Trophoblast cell (in vitro differentiated cells and primary cell): ENCODE results near the gene AACS.
"Not testable (repeated sequence)": the region's sequence is repeated elsewhere in the genome, so short reads cannot be mapped to it uniquely, and the experiment has no call there.

Source experiments
- DNase-seq, 2 donors: peaks; one replicate each; pipeline ENCODE4 v3.0.0-alpha.2; 2016
- H2AFZ ChIP-seq: 2 replicates; pipeline ENCODE4 v1.6.1; 2013; ENCODE audit warnings: low read length, moderate library complexity, mild to moderate bottlenecking; ENCODE audit not compliant: insufficient read depth, poor library complexity
- H2AK5ac ChIP-seq: 2 replicates; pipeline ENCODE4 v1.6.1; 2013; ENCODE audit warnings: mild to moderate bottlenecking, low read length
- H2BK120ac ChIP-seq: 2 replicates; pipeline ENCODE4 v1.6.1; 2013; ENCODE audit warnings: low read length, mild to moderate bottlenecking, moderate library complexity; ENCODE audit not compliant: insufficient read depth, poor library complexity
- H2BK12ac ChIP-seq: 2 replicates; pipeline ENCODE4 v1.6.1; 2013; ENCODE audit warnings: mild to moderate bottlenecking, low read length, moderate library complexity
- H2BK5ac ChIP-seq: 2 replicates; pipeline ENCODE4 v1.6.1; 2013; ENCODE audit warnings: low read length, low read depth, moderate library complexity, mild to moderate bottlenecking; ENCODE audit not compliant: poor library complexity
- H3K14ac ChIP-seq: 2 replicates; pipeline ENCODE4 v1.6.1; 2013; ENCODE audit warnings: mild to moderate bottlenecking, low read length
- H3K18ac ChIP-seq: 2 replicates; pipeline ENCODE4 v1.6.1; 2013; ENCODE audit warnings: mild to moderate bottlenecking, low read length
- H3K23ac ChIP-seq: 2 replicates; pipeline ENCODE4 v1.6.1; 2013; ENCODE audit warnings: low read length
- H3K27ac ChIP-seq: 2 replicates; pipeline ENCODE4 v1.5.1; 2013; ENCODE audit warnings: low read depth, mild to moderate bottlenecking, inconsistent platforms, low read length, moderate library complexity
- H3K27me3 ChIP-seq: 2 replicates; pipeline ENCODE4 v1.6.1; 2013; ENCODE audit warnings: inconsistent platforms, mild to moderate bottlenecking, low read length, moderate library complexity; ENCODE audit not compliant: insufficient read depth
- H3K36me3 ChIP-seq, 2 experiments: 1 replicate in 1 of 2; 2 replicates in 1 of 2; pipeline ENCODE4 v1.6.1; 2013; ENCODE audit warnings: low read length in 2 of 2, mild to moderate bottlenecking in 2 of 2, moderate library complexity in 1 of 2; ENCODE audit not compliant: insufficient read depth in 2 of 2, control insufficient read depth in 1 of 2
- H3K4ac ChIP-seq: 2 replicates; pipeline ENCODE4 v1.6.1; 2013; ENCODE audit warnings: low read depth, mild to moderate bottlenecking, low read length, moderate library complexity
- H3K4me1 ChIP-seq, 2 experiments: 1 replicate in 1 of 2; 2 replicates in 1 of 2; pipeline ENCODE4 v1.6.1; 2013; ENCODE audit warnings: low read length in 2 of 2, mild to moderate bottlenecking in 2 of 2, moderate library complexity in 1 of 2; ENCODE audit not compliant: insufficient read depth in 2 of 2, control insufficient read depth in 1 of 2
- H3K4me2 ChIP-seq: 2 replicates; pipeline ENCODE4 v1.6.1; 2013; ENCODE audit warnings: inconsistent platforms, mild to moderate bottlenecking, low read length, moderate library complexity
- H3K4me3 ChIP-seq: 2 replicates; pipeline ENCODE4 v1.5.1; 2013; ENCODE audit warnings: mild to moderate bottlenecking, low read depth, low read length, inconsistent platforms
- H3K79me1 ChIP-seq: one replicate; pipeline ENCODE4 v1.6.1; 2013; ENCODE audit warnings: low read length
- H3K79me2 ChIP-seq: 2 replicates; pipeline ENCODE4 v1.6.1; 2013; ENCODE audit warnings: low read length, mild to moderate bottlenecking; ENCODE audit not compliant: control insufficient read depth, insufficient read depth, poor library complexity
- H3K9ac ChIP-seq: 2 replicates; pipeline ENCODE4 v1.6.1; 2013; ENCODE audit warnings: mild to moderate bottlenecking, low read length
- H3K9me3 ChIP-seq: 2 replicates; pipeline ENCODE4 v1.6.1; 2013; ENCODE audit warnings: low read depth, mild to moderate bottlenecking, control low read depth, inconsistent platforms, low read length; ENCODE audit not compliant: insufficient read depth
- H4K12ac ChIP-seq: 2 replicates; pipeline ENCODE4 v1.6.1; 2013; ENCODE audit warnings: low read depth, mild to moderate bottlenecking, low read length, moderate library complexity
- H4K8ac ChIP-seq: 2 replicates; pipeline ENCODE4 v1.6.1; 2013; ENCODE audit warnings: low read depth, mild to moderate bottlenecking, low read length, moderate library complexity
- H4K91ac ChIP-seq: one replicate; pipeline ENCODE4 v1.6.1; 2013; ENCODE audit warnings: low read depth, mild to moderate bottlenecking, low read length, moderate library complexity
- WGBS: extraction: QIAGEN DNeasy Blood & Tissue Kit; methylation state at CpG from one replicate; pipeline ENCODE4 v1.1.7; 2013; ENCODE audit warnings: missing lambda C conversion rate; ENCODE audit not compliant: insufficient read length, insufficient coverage; ENCODE audit errors: extremely low coverage; 5-methylcytosine and 5-hydroxymethylcytosine counted together

AACS gene

DNA sequence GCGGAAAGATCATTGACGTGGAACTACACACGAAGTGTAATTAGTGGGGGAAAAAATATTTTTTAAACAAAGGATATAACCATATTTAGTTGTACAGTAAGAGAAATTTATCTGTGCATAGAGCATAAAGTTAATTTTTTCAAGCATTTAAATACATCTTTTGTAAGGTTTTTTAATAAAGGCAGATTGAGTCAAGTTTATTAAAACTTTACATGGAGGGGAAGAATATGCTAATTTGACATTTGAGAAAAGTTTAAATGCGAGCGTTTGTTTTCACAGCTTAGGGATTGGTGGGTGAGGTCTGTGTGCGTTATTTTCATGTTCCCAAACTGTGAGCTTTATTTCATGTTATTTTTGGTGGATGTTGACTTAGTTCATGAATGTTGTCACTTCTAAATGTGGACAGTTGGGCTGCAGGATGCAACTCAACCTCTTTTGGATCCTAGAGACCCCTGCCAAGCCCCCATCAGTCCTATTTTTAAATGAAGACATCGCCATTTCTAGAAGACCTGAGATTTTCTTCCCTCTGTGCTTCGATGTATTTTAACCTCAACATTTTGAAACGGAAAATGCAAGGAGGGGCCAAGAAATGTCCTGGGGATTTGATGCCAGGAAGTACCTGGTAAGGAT lies 39.5 kb upstream of the AACS start:
- no peak overlapping the region for H2BK120ac ChIP-seq
- H3K4me3 ChIP-seq: no peak overlapping the region
- no peak overlapping the region for H3K9ac ChIP-seq
- no peak overlapping the region for H3K27ac ChIP-seq
- H3K4me2 ChIP-seq: no peak overlapping the region
- no peak overlapping the region for H2BK5ac ChIP-seq
- no peak overlapping the region for H4K91ac ChIP-seq
- peaks cover 3% of the 10 kb centered on the region for H3K9me3 ChIP-seq
- H4K8ac ChIP-seq: no peak overlapping the region
- H3K18ac ChIP-seq: no peak overlapping the region
- WGBS: 100% methylated on average over 2 of the region's 9 CpGs
- H2AK5ac ChIP-seq: no peak overlapping the region
- no peak overlapping the region for H2BK12ac ChIP-seq
- no peaks in the 10 kb centered on the region for H3K27me3 ChIP-seq
- no peaks in the 10 kb centered on the region for H3K4me1 ChIP-seq
- no peak overlapping the region for H3K4ac ChIP-seq
- no peak overlapping the region for H2AFZ ChIP-seq
- H3K36me3 ChIP-seq: peaks cover 4 to 7% of the 10 kb centered on the region in 2 experiments
- no peak for DNase-seq
- no peaks in the 10 kb centered on the region for H3K79me1 ChIP-seq
- H3K14ac ChIP-seq: no peak overlapping the region
- no peak overlapping the region for H4K12ac ChIP-seq
- no peaks in the 10 kb centered on the region for H3K79me2 ChIP-seq
- no peak overlapping the region for H3K23ac ChIP-seq

DNA sequence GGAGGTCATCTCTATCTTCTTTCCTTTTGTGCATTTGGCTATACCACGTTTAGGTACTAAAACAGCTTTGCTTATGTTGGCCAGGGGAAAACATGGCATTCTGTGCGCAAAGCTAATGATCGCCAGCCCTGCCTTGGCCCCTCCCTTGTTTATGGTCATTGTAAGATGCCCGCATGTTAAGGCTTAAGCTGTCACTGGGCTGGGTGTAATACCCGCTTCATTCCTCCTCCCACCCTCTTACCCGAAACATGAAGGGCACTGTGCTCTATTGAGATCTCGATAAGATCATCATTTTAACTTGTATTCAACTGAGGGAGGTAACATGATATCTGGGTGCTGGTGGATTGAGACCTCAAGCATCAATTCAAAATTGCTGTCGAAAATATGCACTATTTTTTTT lies 37.1 kb upstream of the AACS start:
- Histone ChIP-seq H3K79me1 (no peaks in the 10 kb centered on the region), H4K12ac (no peak overlapping the region)

DNA sequence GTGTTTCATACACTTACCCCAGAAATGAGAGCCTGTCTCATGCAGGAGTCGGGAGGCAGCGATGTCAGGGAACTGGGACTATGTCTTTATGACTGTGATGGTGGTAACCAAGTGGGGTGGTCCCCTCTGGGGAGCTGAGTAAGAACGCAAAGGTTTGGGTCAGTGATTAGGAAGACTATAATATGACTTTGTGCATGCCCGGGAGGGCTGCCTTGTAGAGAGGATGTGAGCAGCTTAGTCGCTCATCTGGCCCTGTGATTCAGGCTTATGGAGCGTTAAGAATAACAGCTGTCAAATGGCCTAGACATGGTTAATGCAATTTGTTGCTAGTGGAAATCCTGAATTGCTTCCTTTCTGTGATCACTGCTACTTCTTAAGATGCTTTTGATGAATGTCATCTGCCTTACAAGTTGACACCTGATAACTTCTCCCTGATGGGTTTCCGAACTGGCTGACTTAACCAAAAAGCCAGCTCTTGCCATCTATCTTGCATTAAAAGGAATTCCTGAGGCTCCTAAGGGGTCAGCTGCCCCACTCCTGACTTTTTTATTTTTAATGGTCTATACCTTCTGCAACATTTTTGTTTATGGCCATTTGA lies 35.4 kb upstream of the AACS start:
- peaks cover 2% of the 10 kb centered on the region for H3K9me3 ChIP-seq
- H4K8ac ChIP-seq: no peak overlapping the region
- WGBS: no CpG with 5 or more reads among the region's 7 CpGs
- no peaks in the 10 kb centered on the region for H3K79me1 ChIP-seq
- no peak overlapping the region for H3K4me3 ChIP-seq
- H3K27ac ChIP-seq: no peak overlapping the region
- no peak overlapping the region for H2BK120ac ChIP-seq
- no peak overlapping the region for H2BK12ac ChIP-seq
- no peak overlapping the region for H3K23ac ChIP-seq
- no peak overlapping the region for H3K4me2 ChIP-seq
- no peaks in the 10 kb centered on the region for H3K79me2 ChIP-seq
- no peak overlapping the region for H4K12ac ChIP-seq
- no peak overlapping the region for H2BK5ac ChIP-seq
- H3K36me3 ChIP-seq: peaks cover 4% of the 10 kb centered on the region in 2 experiments
- DNase-seq: no peak
- H3K18ac ChIP-seq: no peak overlapping the region
- H3K4ac ChIP-seq: no peak overlapping the region
- H3K4me1 ChIP-seq: no peaks in the 10 kb centered on the region
- H2AK5ac ChIP-seq: no peak overlapping the region
- H3K27me3 ChIP-seq: no peaks in the 10 kb centered on the region
- no peak overlapping the region for H3K9ac ChIP-seq
- no peak overlapping the region for H3K14ac ChIP-seq
- H2AFZ ChIP-seq: no peak overlapping the region
- no peak overlapping the region for H4K91ac ChIP-seq

More for the DNA sequence above, 37.1 kb upstream of the AACS start:
- peaks cover 3% of the 10 kb centered on the region for H3K9me3 ChIP-seq
- H2AK5ac ChIP-seq: no peak overlapping the region
- H3K4ac ChIP-seq: no peak overlapping the region
- no peak overlapping the region for H2AFZ ChIP-seq
- no peak overlapping the region for H3K14ac ChIP-seq
- no peak overlapping the region for H4K91ac ChIP-seq
- no peak overlapping the region for H3K9ac ChIP-seq
- no CpG with 5 or more reads among the region's 8 CpGs for WGBS
- DNase-seq: no peak
- H3K36me3 ChIP-seq: peaks cover 4 to 7% of the 10 kb centered on the region in 2 experiments
- no peaks in the 10 kb centered on the region for H3K4me1 ChIP-seq
- no peaks in the 10 kb centered on the region for H3K27me3 ChIP-seq
- no peak overlapping the region for H3K18ac ChIP-seq
- H3K4me2 ChIP-seq: no peak overlapping the region
- H2BK120ac ChIP-seq: no peak overlapping the region
- H4K8ac ChIP-seq: no peak overlapping the region
- H3K27ac ChIP-seq: no peak overlapping the region
- no peak overlapping the region for H2BK12ac ChIP-seq
- no peaks in the 10 kb centered on the region for H3K79me2 ChIP-seq
- H2BK5ac ChIP-seq: no peak overlapping the region
- no peak overlapping the region for H3K4me3 ChIP-seq
- H3K23ac ChIP-seq: no peak overlapping the region

DNA sequence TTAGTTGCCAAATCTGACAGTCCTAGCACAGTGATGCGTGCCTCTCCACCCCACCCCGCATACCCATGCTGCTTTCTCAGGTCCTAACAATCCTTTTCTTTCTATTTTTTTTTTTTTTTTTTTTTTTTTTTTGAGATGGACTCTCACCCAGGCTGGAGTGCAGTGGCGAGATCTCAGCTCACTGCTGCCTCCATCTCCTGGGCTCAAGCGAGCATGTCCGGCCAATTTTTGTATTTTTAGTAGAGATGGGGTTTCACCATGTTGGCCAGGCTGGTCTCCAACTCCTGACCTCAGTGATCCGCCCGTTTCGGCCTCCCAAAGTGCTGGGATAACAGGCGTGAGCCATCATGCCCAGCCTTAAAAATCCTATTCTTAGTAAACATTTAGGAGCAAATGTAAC lies 33.8 kb upstream of the AACS start:
- not testable (repeated sequence) for H3K4me1 ChIP-seq, H4K8ac ChIP-seq, H3K27me3 ChIP-seq, H3K9me3 ChIP-seq, H3K79me1 ChIP-seq, H2BK5ac ChIP-seq, H2BK12ac ChIP-seq, H3K79me2 ChIP-seq, H3K23ac ChIP-seq, H2AK5ac ChIP-seq, H4K91ac ChIP-seq, H3K4ac ChIP-seq, H4K12ac ChIP-seq, H3K27ac ChIP-seq, H3K9ac ChIP-seq, H3K4me2 ChIP-seq, H2AFZ ChIP-seq, H3K18ac ChIP-seq, H2BK120ac ChIP-seq, H3K4me3 ChIP-seq, H3K36me3 ChIP-seq, H3K14ac ChIP-seq
- DNase-seq: peak in 1 of 2 donors; percentile 19
- no CpG with 5 or more reads among the region's 9 CpGs for WGBS
